NCI-H524 (cell line): Measurements from ENCODE around the gene RIMBP2.

Experiments
- DNase-seq, 2 experiments: peaks; one replicate each; lab custom pipeline; 2025; lab: John Stamatoyannopoulos, UW

Gene RIMBP2

DNA sequence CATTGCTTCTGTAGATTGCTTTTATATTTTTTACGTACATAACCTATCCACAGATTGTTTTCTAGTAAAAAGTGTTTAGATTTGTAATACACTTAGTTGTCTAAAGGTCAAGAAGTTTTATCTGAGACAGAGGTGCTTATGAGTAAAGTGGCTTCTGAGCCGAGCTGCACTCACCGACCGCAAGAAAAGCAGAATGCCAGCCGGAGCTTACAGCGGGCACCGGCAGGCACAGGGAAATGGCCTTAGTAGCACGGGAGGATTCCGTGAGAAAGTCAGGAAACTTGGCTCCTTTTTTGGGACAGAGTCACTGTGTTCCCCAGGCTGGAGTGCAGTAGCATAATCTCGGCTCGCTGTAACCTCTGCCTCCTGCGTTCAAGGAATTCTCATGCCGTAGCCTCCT lies 348.6 kb downstream of the RIMBP2 start:
- no peak for DNase-seq

GRCh38 chr12:130367003-130367402 lies 349.1 kb downstream of the RIMBP2 start:
- no peak for DNase-seq

DNA sequence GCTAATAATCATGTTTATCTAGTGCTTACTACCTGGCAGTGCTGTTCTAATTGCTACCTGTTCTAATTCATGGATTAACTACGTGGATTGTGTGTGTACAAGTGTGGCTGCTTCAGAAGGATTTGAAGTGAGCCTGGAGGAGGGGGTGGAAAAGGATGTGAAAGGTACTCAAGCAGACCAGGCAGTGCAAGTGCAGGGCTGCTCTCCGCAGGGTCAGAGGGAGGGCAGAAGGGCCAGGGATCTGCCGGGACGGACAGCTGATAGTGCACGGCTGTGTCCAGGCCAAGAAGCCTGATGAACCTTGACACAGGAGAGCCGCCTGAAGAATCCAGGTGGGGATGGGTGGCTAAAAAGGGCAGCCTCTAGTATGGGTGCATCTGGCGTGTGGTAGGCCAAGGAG lies 349.9 kb downstream of the RIMBP2 start:
- no peak for DNase-seq

- no peak for DNase-seq
These were observed 351.5 kb downstream of the RIMBP2 start for GRCh38 chr12:130364578-130364977.

DNA sequence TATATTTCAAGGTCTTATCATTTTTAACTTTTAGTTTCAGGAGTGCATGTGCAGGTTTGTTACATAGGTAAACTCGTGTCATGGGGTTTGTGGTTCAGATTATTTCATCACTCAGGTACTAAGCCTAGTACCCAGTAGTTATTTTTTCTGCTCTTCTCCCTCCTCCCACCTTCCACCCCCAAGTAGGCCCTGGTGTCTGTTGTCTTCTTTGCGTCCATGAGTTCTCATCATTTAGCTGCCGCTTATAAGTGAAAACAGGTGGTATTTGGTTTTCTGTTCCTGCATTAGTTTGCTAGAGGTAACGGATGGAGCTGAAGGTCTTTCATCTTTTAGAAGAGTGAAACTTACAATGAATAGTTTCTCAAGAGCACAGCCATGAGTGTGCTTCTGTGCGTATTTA lies 354.0 kb downstream of the RIMBP2 start:
- no peak for DNase-seq

DNA sequence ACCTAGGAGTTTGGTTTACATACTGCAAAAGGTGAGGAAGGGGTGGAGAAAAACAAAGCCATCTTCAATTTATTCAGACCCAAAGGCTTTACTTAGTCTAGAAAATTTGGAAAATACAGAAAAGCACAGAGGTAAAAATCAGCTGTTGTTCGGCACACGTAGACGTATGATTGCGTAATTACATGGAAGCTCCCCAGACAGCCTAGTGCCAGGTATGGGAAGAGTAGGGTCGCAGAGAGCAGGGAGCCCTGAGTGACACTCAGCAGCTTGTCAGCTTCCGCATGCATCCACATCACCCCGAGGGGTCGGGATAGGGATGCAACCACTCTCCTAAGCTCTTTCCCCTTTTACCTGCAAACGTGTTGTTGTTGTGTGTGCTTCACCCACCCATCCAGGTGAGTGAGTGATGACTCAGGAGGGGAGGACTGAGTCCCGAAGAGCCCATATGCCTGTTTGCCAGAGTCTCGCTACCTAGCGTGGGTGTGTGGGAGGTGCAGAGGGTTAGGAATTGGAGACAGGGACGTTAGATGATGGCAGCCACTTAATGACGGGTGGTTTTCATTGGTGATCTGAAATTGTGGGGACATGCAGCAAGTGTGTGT lies 358.3 kb downstream of the RIMBP2 start:
- no peak for DNase-seq

- DNase-seq: no peak
These were observed 358.9 kb downstream of the RIMBP2 start for GRCh38 chr12:130357241-130357640.

DNA sequence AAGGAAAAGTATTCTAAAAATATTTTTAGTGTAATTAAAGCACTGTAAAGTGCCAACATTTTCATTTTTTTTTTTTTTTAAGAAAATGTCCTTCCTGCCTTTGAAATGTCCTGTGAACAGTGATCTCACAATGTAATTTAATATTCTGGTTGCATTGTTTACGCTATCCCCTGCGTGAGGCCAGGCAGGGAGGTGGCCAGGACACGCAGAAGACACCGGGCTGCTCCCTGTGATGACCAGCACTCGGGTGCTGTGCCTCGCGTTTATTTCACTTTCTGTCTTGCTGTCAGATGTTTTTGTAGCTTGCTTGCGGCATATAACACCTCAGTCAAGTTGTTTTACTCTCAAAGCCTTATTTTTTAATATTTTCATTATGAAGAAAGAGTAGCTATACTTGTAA lies 359.9 kb downstream of the RIMBP2 start:
- no peak for DNase-seq

DNA sequence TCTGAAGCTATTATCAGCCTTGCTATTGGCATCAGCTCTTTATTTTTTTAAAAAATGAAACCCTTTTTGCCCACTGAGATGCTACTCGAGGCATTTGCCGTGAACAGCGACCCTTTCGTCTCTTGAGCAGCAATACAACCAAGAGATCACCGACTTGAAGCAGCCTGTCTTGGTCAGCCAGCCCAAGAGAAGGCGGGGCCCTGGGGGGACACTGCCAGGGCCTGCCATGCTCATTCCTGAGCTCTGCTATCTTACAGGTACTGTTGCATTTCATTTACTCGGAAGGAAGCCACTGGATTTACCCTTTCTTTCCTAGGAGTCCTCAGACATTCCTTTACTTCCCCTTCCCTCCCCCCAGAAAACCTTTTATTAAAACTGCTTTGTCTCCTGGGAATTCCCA lies 361.7 kb downstream of the RIMBP2 start:
- no peak for DNase-seq

GRCh38 chr12:130353081-130353480 lies 363.0 kb downstream of the RIMBP2 start:
- no peak for DNase-seq

- DNase-seq: no peak
These were observed 364.8 kb downstream of the RIMBP2 start for GRCh38 chr12:130351326-130351725.

- DNase-seq: no peak
These were observed 365.4 kb downstream of the RIMBP2 start for GRCh38 chr12:130350715-130351114.

GRCh38 chr12:130347588-130347987 lies 368.5 kb downstream of the RIMBP2 start:
- no peak for DNase-seq
